HCT116 (cell line): ENCODE results near the gene KLHL33. TPM values are rescaled to one million over a fixed set of nuclear protein-coding genes. Genes with fewer than 3 reads are reported as not detected.

Experiments
- ATAC-seq: fragments of 200-7000 bp; cut with Tn5 transposase; 2 replicates; pipeline ENCODE4 v1.9.1; 2020; ENCODE audit warnings: mild to moderate bottlenecking, moderate library complexity
- BruUV-seq: library from RNA; stranded (reverse); fragments of 400-500 nt; replicated peaks from 2 replicates; lab custom pipeline; 2021; lab: Mats Ljungman, UMichigan
- CTCF ChIA-PET: fragments of 300-600 bp; sonication (Branson Sonifier 250); formaldehyde crosslinking; loops from one replicate; lab custom pipeline; 2021; ENCODE audit warnings: antibody characterized with exemption; lab: Charles Lee
- POLR2A ChIA-PET: fragments of 300-600, 350-600 bp; sonication (Branson Sonifier 250); formaldehyde crosslinking; loops from one replicate; lab custom pipeline; 2021; ENCODE audit warnings: antibody characterized with exemption; lab: Charles Lee
- RAD21 ChIA-PET, 2 experiments: fragments of 300-600 bp; sonication (Branson Sonifier 250); formaldehyde crosslinking; loops; one replicate each; lab custom pipeline; 2023; ENCODE audit warnings: low total read pairs in 2 of 2; ENCODE audit not compliant: uncharacterized antibody in 2 of 2, unreplicated experiment in 2 of 2, low non-redundant PET in 1 of 2; lab: Charles Lee
- DNase-seq: peaks from one replicate; pipeline ENCODE4 v3.0.0-alpha.2; 2010; ENCODE audit warnings: low read depth, low spot score
- H2AFZ ChIP-seq: fragments of 200-600 bp; shearing (Covaris generic), sonication (generic); 2 replicates; pipeline ENCODE4 v1.6.1; 2017; ENCODE audit warnings: low read depth, mixed run types, mixed read lengths, antibody characterized with exemption, low read length; ENCODE audit not compliant: poor library complexity, severe bottlenecking
- H3K27ac ChIP-seq: 2 replicates; pipeline ENCODE4 v1.5.1; 2012; ENCODE audit warnings: low read depth, low read length
- H3K27me3 ChIP-seq: fragments of 200-600 bp; sonication (generic); 2 replicates; pipeline ENCODE4 v1.6.1; 2016; ENCODE audit warnings: mixed run types, low read length, mixed read lengths; ENCODE audit not compliant: insufficient read depth
- H3K36me3 ChIP-seq, 2 experiments: fragments of 200-500 bp in 1 of 2; fragments of 200-600 bp in 1 of 2; sonication (Bioruptor generic) in 1 of 2; sonication (generic) in 1 of 2; 2 replicates each; pipeline versions ENCODE4 v1.5.1 to v1.6.1; 2014 to 2016; ENCODE audit warnings: low read length in 2 of 2, inconsistent platforms in 1 of 2, mixed read lengths in 1 of 2, mixed run types in 1 of 2; ENCODE audit not compliant: insufficient read depth in 2 of 2, control insufficient read depth in 1 of 2
- H3K4me1 ChIP-seq, 2 experiments: fragments of 200-600 bp in 1 of 2; sonication (generic) in 1 of 2; 2 replicates each; pipeline versions ENCODE4 v1.5.1 to v1.6.1; 2012 to 2017; ENCODE audit warnings: low read length in 2 of 2, inconsistent platforms in 1 of 2, mild to moderate bottlenecking in 1 of 2, mixed read lengths in 1 of 2, mixed run types in 1 of 2, moderate library complexity in 1 of 2; ENCODE audit not compliant: insufficient read depth in 2 of 2, control insufficient read depth in 1 of 2
- H3K4me2 ChIP-seq: fragments of 200-600 bp; sonication (generic); 2 replicates; pipeline ENCODE4 v1.6.1; 2017; ENCODE audit warnings: mixed run types, low read length, mixed read lengths
- H3K4me3 ChIP-seq, 2 experiments: fragments of 200-600 bp in 1 of 2; sonication (generic) in 1 of 2; replicated peaks in 1 of 2; 2 replicates each; pipeline ENCODE4 v1.5.1; 2011 to 2016; ENCODE audit warnings: low read length in 2 of 2, control low read depth in 1 of 2, low read depth in 1 of 2, mild to moderate bottlenecking in 1 of 2, mixed read lengths in 1 of 2, mixed run types in 1 of 2
- H3K79me2 ChIP-seq: fragments of 200-600 bp; sonication (generic); 2 replicates; pipeline ENCODE4 v1.6.1; 2017; ENCODE audit warnings: mild to moderate bottlenecking, mixed run types, low read length, moderate library complexity, mixed read lengths; ENCODE audit not compliant: insufficient read depth
- H3K9ac ChIP-seq: fragments of 200-600 bp; sonication (generic); 2 replicates; pipeline ENCODE4 v1.6.1; 2016; ENCODE audit warnings: low read length, mixed read lengths
- H3K9me2 ChIP-seq: fragments of 200-600 bp; sonication (generic), shearing (Covaris generic); 2 replicates; pipeline ENCODE4 v1.6.1; 2017; ENCODE audit warnings: mixed run types, mild to moderate bottlenecking, moderate library complexity; ENCODE audit not compliant: insufficient read depth
- H3K9me3 ChIP-seq, 2 experiments: fragments of 200-500 bp in 1 of 2; fragments of 200-600 bp in 1 of 2; sonication (Bioruptor generic) in 1 of 2; sonication (generic) in 1 of 2; 2 replicates each; pipeline ENCODE4 v1.6.1; 2014 to 2017; ENCODE audit warnings: low read length in 2 of 2, mixed read lengths in 2 of 2, inconsistent platforms in 1 of 2, low read depth in 1 of 2, mild to moderate bottlenecking in 1 of 2, mixed run types in 1 of 2, moderate library complexity in 1 of 2; ENCODE audit not compliant: control insufficient read depth in 1 of 2, insufficient read depth in 1 of 2
- H4K20me1 ChIP-seq: fragments of 200-600 bp; sonication (generic), shearing (Covaris generic); 2 replicates; pipeline ENCODE4 v1.6.1; 2017; ENCODE audit warnings: mixed run types, mild to moderate bottlenecking, moderate library complexity; ENCODE audit not compliant: insufficient read depth
- CBX3 ChIP-seq: IDR thresholded peaks from 2 replicates; pipeline ENCODE4 v1.6.1; 2012; ENCODE audit warnings: low read depth
- CEBPB ChIP-seq: IDR thresholded peaks from 2 replicates; pipeline ENCODE4 v1.6.1; 2012; ENCODE audit warnings: low read depth
- EGR1 ChIP-seq: IDR thresholded peaks from 2 replicates; pipeline ENCODE4 v1.6.1; 2012; ENCODE audit warnings: low read depth
- ELF1 ChIP-seq: IDR thresholded peaks from 2 replicates; pipeline ENCODE4 v1.6.1; 2012; ENCODE audit warnings: low read depth, borderline replicate concordance
- EZH2 ChIP-seq: fragments of 200-600 bp; sonication (generic); IDR thresholded peaks from 2 replicates; pipeline ENCODE4 v1.6.1; 2017; ENCODE audit warnings: antibody characterized with exemption, mixed run types
- EZH2phosphoT487 ChIP-seq: fragments of 200-600 bp; IDR thresholded peaks from 2 replicates; pipeline ENCODE4 v1.6.1; 2018; ENCODE audit warnings: antibody characterized with exemption, borderline replicate concordance
- JUND ChIP-seq: IDR thresholded peaks from 2 replicates; pipeline ENCODE4 v1.6.1; 2012
- POLR2A ChIP-seq: IDR thresholded peaks from 2 replicates; pipeline ENCODE4 v1.7.0; 2011; ENCODE audit warnings: borderline replicate concordance; ENCODE audit not compliant: insufficient read depth, insufficient read length; ENCODE audit errors: extremely low read depth
- POLR2AphosphoS5 ChIP-seq: IDR thresholded peaks from 2 replicates; pipeline ENCODE4 v1.6.1; 2011; ENCODE audit warnings: mild to moderate bottlenecking, low read depth, low read length, moderate library complexity
- RAD21 ChIP-seq: IDR thresholded peaks from 2 replicates; pipeline ENCODE4 v1.6.1; 2012; ENCODE audit warnings: low read depth, mild to moderate bottlenecking
- SRF ChIP-seq: IDR thresholded peaks from 2 replicates; pipeline ENCODE4 v1.6.1; 2012; ENCODE audit warnings: low read depth
- TCF7L2 ChIP-seq: IDR thresholded peaks from 2 replicates; pipeline ENCODE4 v1.7.0; 2011; ENCODE audit warnings: borderline replicate concordance, inconsistent platforms; ENCODE audit not compliant: insufficient read depth, insufficient read length; ENCODE audit errors: extremely low read depth
- YY1 ChIP-seq: IDR thresholded peaks from 2 replicates; pipeline ENCODE4 v1.6.1; 2011; ENCODE audit warnings: low read length, low read depth, moderate library complexity, mild to moderate bottlenecking; ENCODE audit not compliant: insufficient replicate concordance; ENCODE audit errors: extremely low read depth
- ZFX ChIP-seq: fragments of 450-650 bp; IDR thresholded peaks from 2 replicates; pipeline ENCODE4 v1.6.1; 2017
- ZNF274 ChIP-seq: fragments of 200-500 bp; sonication (Bioruptor generic); IDR thresholded peaks from 2 replicates; pipeline ENCODE4 v1.6.1; 2014; ENCODE audit warnings: mild to moderate bottlenecking, low read depth, low read length, inconsistent platforms
- intact Hi-C: fragments of 100-400 bp; cut with micrococcal nuclease; formaldehyde crosslinking; loops from 2 replicates; pipeline ENCODE4 v1.10.0; 2022
- total RNA-seq: library from RNA; stranded (reverse); gene quantifications from one replicate; pipeline ENCODE4 v1.2.1, GENCODE V29; 2021; ENCODE audit not compliant: unreplicated experiment
- TF ChIP-seq, protein P1 (sequence below): IDR thresholded peaks from 2 replicates; pipeline ENCODE4 v1.6.1; 2011; ENCODE audit warnings: mild to moderate bottlenecking, low read length, moderate library complexity; ENCODE audit not compliant: insufficient replicate concordance; ENCODE audit errors: extremely low read depth
- TF ChIP-seq, protein P2 (sequence below): IDR thresholded peaks from 2 replicates; pipeline ENCODE4 v1.6.1; 2012

KLHL33 gene
- total RNA-seq, 1 experiment from 2014 or later = 0.05 TPM

DNA sequence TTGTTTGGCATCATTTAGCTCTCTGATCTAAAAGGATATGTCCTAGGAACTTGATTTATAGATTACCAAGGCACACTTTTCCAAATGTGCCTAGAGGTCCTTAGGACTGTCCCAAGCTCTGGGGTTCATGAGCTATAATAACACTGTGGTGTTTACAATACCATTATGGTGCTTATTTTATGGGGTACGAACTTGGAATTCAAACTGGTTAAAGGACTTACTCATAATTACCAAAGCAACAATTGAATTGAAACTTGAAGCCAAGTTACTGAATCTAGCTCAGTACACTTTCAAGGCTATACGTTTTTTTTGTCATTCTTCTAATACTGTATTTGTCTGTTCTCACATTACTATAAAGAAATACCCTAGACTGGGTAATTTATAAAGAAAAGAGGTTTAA lies 13.1 kb downstream of the KLHL33 start:
- RAD21 ChIA-PET = no interaction called here
- no TSS peak for BruUV-seq
- POLR2A ChIA-PET = interaction anchor here (2.1 kb wide), 1 partner anchor 80 kb away, joined by 7 read pairs; the partner anchor contains the start of gene PARP2

DNA sequence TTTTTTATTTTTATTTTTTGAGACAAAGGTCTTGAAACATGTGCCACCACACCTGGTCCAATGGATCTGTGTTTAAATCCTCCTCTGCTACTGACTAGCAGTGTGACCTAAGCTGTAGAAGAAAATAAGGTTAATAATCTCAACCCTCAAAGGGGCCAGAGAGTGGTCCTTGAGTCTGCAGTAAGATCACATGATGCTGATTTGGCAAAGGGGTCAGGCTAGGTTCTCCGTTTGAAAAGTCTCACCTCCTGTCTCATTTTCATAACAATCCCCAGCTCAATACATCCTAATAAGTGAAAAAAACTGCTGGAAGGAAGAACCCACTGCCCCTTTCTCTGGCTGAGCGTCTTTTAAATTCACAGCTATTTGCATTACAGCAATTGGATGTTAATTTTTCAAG lies 14.7 kb downstream of the KLHL33 start:
- POLR2A ChIA-PET = interaction anchor here (1.2 to 2.1 kb wide), 3 partner anchors 8 to 78 kb away, joined by 4 to 7 read pairs (median 7); partner anchors contain the start of genes PARP2, PNP and TEP1
- Histone ChIP-seq H3K4me3 (no peak overlapping the region), H3K4me2 (no peak overlapping the region), H3K9me3 (no peaks in the 10 kb centered on the region), H3K4me1 (peaks cover 0 to 5% of the 10 kb centered on the region in 2 experiments; a peak in 1 of 4 replicates), H3K36me3 (no peaks in the 10 kb centered on the region), H4K20me1 (no peaks in the 10 kb centered on the region), H3K27me3 (no peaks in the 10 kb centered on the region), H3K79me2 (no peaks in the 10 kb centered on the region), H3K27ac (no peak overlapping the region), H3K9ac (no peak overlapping the region), H3K9me2 (no peaks in the 10 kb centered on the region), H2AFZ (no peak overlapping the region)
- ATAC-seq (no peak), DNase-seq (no peak)
- BruUV-seq = no TSS peak
- RAD21 ChIA-PET = no interaction called here
- CTCF ChIA-PET = no interaction called here
- intact Hi-C loops = no loop called here
- no peak for TF ChIP-seq JUND
- TF ChIP-seq ZFX = no peak
- TF ChIP-seq EGR1 = no peak
- TF ChIP-seq EZH2 = no peak
- no peak for TF ChIP-seq POLR2AphosphoS5
- no peak for TF ChIP-seq RAD21
- no peak for TF ChIP-seq SRF
- TF ChIP-seq CEBPB = no peak
- TF ChIP-seq, protein P1, sequence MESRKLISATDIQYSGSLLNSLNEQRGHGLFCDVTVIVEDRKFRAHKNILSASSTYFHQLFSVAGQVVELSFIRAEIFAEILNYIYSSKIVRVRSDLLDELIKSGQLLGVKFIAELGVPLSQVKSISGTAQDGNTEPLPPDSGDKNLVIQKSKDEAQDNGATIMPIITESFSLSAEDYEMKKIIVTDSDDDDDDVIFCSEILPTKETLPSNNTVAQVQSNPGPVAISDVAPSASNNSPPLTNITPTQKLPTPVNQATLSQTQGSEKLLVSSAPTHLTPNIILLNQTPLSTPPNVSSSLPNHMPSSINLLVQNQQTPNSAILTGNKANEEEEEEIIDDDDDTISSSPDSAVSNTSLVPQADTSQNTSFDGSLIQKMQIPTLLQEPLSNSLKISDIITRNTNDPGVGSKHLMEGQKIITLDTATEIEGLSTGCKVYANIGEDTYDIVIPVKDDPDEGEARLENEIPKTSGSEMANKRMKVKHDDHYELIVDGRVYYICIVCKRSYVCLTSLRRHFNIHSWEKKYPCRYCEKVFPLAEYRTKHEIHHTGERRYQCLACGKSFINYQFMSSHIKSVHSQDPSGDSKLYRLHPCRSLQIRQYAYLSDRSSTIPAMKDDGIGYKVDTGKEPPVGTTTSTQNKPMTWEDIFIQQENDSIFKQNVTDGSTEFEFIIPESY = no peak
- no peak for TF ChIP-seq ELF1
- no peak for TF ChIP-seq POLR2A
- TF ChIP-seq CBX3 = no peak
- TF ChIP-seq, protein P2, sequence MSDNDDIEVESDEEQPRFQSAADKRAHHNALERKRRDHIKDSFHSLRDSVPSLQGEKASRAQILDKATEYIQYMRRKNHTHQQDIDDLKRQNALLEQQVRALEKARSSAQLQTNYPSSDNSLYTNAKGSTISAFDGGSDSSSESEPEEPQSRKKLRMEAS = no peak
- TF ChIP-seq ZNF274 = no peak

More for the DNA sequence above, 13.1 kb downstream of the KLHL33 start:
- DNase-seq (no peak), ATAC-seq (no peak)
- Histone ChIP-seq H4K20me1 (no peaks in the 10 kb centered on the region), H3K9me2 (no peaks in the 10 kb centered on the region), H2AFZ (no peak overlapping the region), H3K4me2 (no peak overlapping the region), H3K79me2 (no peaks in the 10 kb centered on the region), H3K27me3 (no peaks in the 10 kb centered on the region), H3K9ac (no peak overlapping the region), H3K4me3 (no peak overlapping the region), H3K36me3 (no peaks in the 10 kb centered on the region), H3K27ac (no peak overlapping the region), H3K9me3 (no peaks in the 10 kb centered on the region), H3K4me1 (peaks cover 7 to 12% of the 10 kb centered on the region in 2 experiments)
- intact Hi-C loops = no loop called here
- CTCF ChIA-PET = no interaction called here
- TF ChIP-seq EZH2phosphoT487 = no peak
- TF ChIP-seq CBX3 = no peak
- no peak for TF ChIP-seq TCF7L2
- no peak for TF ChIP-seq YY1
